HepG2 (cell line): ENCODE data around the gene PSKH1. TPM values are rescaled to one million over a fixed set of nuclear protein-coding genes. Genes with fewer than 3 reads are reported as not detected.
A peak's percentile ranks its signal among the peaks of the same experiment; 100 is the strongest.

Experiments used
- ATAC-seq: fragments of 200-7000 bp; cut with Tn5 transposase; 3 replicates; pipeline ENCODE4 v1.9.1; 2020; ENCODE audit warnings: mild to moderate bottlenecking, moderate library complexity
- BruUV-seq: library from RNA; stranded (reverse); fragments of 400-500 nt; replicated peaks from 2 replicates; lab custom pipeline; 2021; lab: Mats Ljungman, UMichigan
- CTCF ChIA-PET: fragments of 300-600 bp; formaldehyde crosslinking; extraction: SDS; loops from one replicate; lab custom pipeline; 2021; ENCODE audit warnings: low total read pairs, inconsistent platforms, low intra/inter-chr PET ratio; lab: Yijun Ruan, JAX
- POLR2A ChIA-PET: fragments of 350-600 bp; sonication (Branson Sonifier 250); formaldehyde crosslinking; loops from one replicate; lab custom pipeline; 2020; ENCODE audit warnings: antibody characterized with exemption, inconsistent platforms; lab: Yijun Ruan, JAX
- DNase-seq: peaks from one replicate; pipeline ENCODE4 v3.0.0-alpha.2; 2015; ENCODE audit warnings: low spot score
- FAIRE-seq: peaks from 3 replicates; lab custom pipeline; 2011; peaks lifted over from hg19 to GRCh38; lab: Jason Lieb, UNC
- H2AFZ ChIP-seq: one replicate; pipeline ENCODE4 v1.6.1; 2011; ENCODE audit warnings: low read length, inconsistent platforms
- H3K27ac ChIP-seq: fragments of 300-600 bp; 3 replicates; pipeline ENCODE4 v1.8.0; 2011; ENCODE audit warnings: mixed run types, mild to moderate bottlenecking, mixed read lengths, low read length, inconsistent platforms; ENCODE audit not compliant: insufficient read depth; ENCODE audit errors: extremely low read length
- H3K27me3 ChIP-seq, 2 experiments: fragments of 200-600 bp in 1 of 2; 2 replicates in 1 of 2; 3 replicates in 1 of 2; pipeline versions ENCODE4 v1.6.0 to v1.8.0; 2011; ENCODE audit warnings: low read length in 2 of 2, mild to moderate bottlenecking in 2 of 2, moderate library complexity in 2 of 2, inconsistent platforms in 1 of 2; ENCODE audit not compliant: insufficient read depth in 2 of 2, control insufficient read depth in 1 of 2
- H3K36me3 ChIP-seq, 2 experiments: fragments of 200-600 bp in 1 of 2; replicated peaks in 1 of 2; 2 replicates in 1 of 2; 3 replicates in 1 of 2; pipeline versions ENCODE4 v1.5.1 to v1.8.0; 2011; ENCODE audit warnings: low read length in 2 of 2, inconsistent platforms in 1 of 2; ENCODE audit not compliant: insufficient read depth in 2 of 2, control insufficient read depth in 1 of 2
- H3K4me1 ChIP-seq: 2 replicates; pipeline ENCODE4 v1.5.1; 2012; ENCODE audit warnings: low read length, inconsistent platforms; ENCODE audit not compliant: insufficient read depth
- H3K4me2 ChIP-seq: 2 replicates; pipeline ENCODE4 v1.6.0; 2011; ENCODE audit warnings: low read depth, low read length, inconsistent platforms
- H3K4me3 ChIP-seq, 3 experiments: fragments of 200-600 bp in 1 of 3; sonication (generic), shearing (Covaris generic) in 1 of 3; replicated peaks in 1 of 3; 2 replicates each; pipeline ENCODE4 v1.5.1; 2011 to 2016; ENCODE audit warnings: low read length in 3 of 3, inconsistent platforms in 2 of 3, low read depth in 2 of 3, mild to moderate bottlenecking in 2 of 3, control low read depth in 1 of 3, mixed read lengths in 1 of 3; ENCODE audit not compliant: insufficient read depth in 1 of 3
- H3K79me2 ChIP-seq: one replicate; pipeline ENCODE4 v1.6.1; 2011; ENCODE audit warnings: low read length, inconsistent platforms; ENCODE audit not compliant: insufficient read depth
- H3K9ac ChIP-seq: 2 replicates; pipeline ENCODE4 v1.6.0; 2011; ENCODE audit warnings: mild to moderate bottlenecking, low read depth, low read length, inconsistent platforms; ENCODE audit not compliant: insufficient read depth
- H3K9me3 ChIP-seq: 2 replicates; pipeline ENCODE4 v1.5.1; 2012; ENCODE audit warnings: mild to moderate bottlenecking, low read length
- H4K20me1 ChIP-seq: 2 replicates; pipeline ENCODE4 v1.6.0; 2011; ENCODE audit warnings: inconsistent platforms, mild to moderate bottlenecking, low read length, moderate library complexity; ENCODE audit not compliant: insufficient read depth
- ARID2 ChIP-seq: sonication (generic); formaldehyde crosslinking; IDR thresholded peaks from 2 replicates; pipeline ENCODE4 v1.8.1; 2022; ENCODE audit warnings: mild to moderate bottlenecking, missing genetic modification reagents, borderline replicate concordance
- HOXA7 ChIP-seq: sonication (generic); formaldehyde crosslinking; IDR thresholded peaks from 2 replicates; pipeline ENCODE4 v1.8.1; 2022; ENCODE audit warnings: mild to moderate bottlenecking, missing genetic modification reagents, moderate library complexity
- HOXA9 ChIP-seq: sonication (generic); formaldehyde crosslinking; IDR thresholded peaks from 2 replicates; pipeline ENCODE4 v1.8.1; 2022; ENCODE audit warnings: missing genetic modification reagents, mild to moderate bottlenecking, moderate library complexity, borderline replicate concordance
- NONO ChIP-seq, 2 experiments: fragments of 450-650 bp in 1 of 2; sonication (generic) in 1 of 2; formaldehyde crosslinking in 1 of 2; IDR thresholded peaks in 1 of 2; conservative IDR thresholded peaks in 1 of 2; 2 replicates each; pipeline versions ENCODE4 v1.6.1 to v1.8.0; 2017 to 2022; ENCODE audit warnings: mild to moderate bottlenecking in 1 of 2, missing genetic modification reagents in 1 of 2, moderate library complexity in 1 of 2
- PAF1 ChIP-seq: IDR thresholded peaks from 2 replicates; pipeline ENCODE4 v1.6.1; 2016; ENCODE audit warnings: missing genetic modification reagents, missing compliant biosample characterization
- PHF20 ChIP-seq: sonication (generic); formaldehyde crosslinking; IDR thresholded peaks from 2 replicates; pipeline ENCODE4 v1.5.0; 2020; ENCODE audit warnings: mild to moderate bottlenecking, missing genetic modification reagents
- RBM22 ChIP-seq: fragments of 200-400 bp; formaldehyde crosslinking; optimal IDR thresholded peaks from 2 replicates; pipeline ENCODE3; 2017; ENCODE audit warnings: mild to moderate bottlenecking, low read length, moderate library complexity
- RBM39 ChIP-seq: fragments of 200-400 bp; formaldehyde crosslinking; IDR thresholded peaks from one replicate; pipeline ENCODE4 v1.6.1; 2018; ENCODE audit warnings: antibody characterized with exemption, mild to moderate bottlenecking, low read depth, low read length; ENCODE audit not compliant: poor library complexity, severe bottlenecking
- ZFP82 ChIP-seq: sonication (generic); formaldehyde crosslinking; IDR thresholded peaks from 2 replicates; pipeline ENCODE4 v1.5.1; 2020; ENCODE audit warnings: mild to moderate bottlenecking, missing genetic modification reagents, borderline replicate concordance
- ZNF230 ChIP-seq: sonication (generic); formaldehyde crosslinking; IDR thresholded peaks from 2 replicates; pipeline ENCODE4 v1.4.0; 2020; ENCODE audit warnings: mild to moderate bottlenecking, missing genetic modification reagents
- ZNF280B ChIP-seq: sonication (generic); formaldehyde crosslinking; IDR thresholded peaks from 2 replicates; pipeline ENCODE4 v1.5.0; 2020; ENCODE audit warnings: missing genetic modification reagents, mild to moderate bottlenecking, borderline replicate concordance
- ZNF547 ChIP-seq: sonication (generic); formaldehyde crosslinking; IDR thresholded peaks from 2 replicates; pipeline ENCODE4 v1.5.1; 2020; ENCODE audit warnings: mild to moderate bottlenecking, missing genetic modification reagents
- ZNF562 ChIP-seq: sonication (generic); formaldehyde crosslinking; IDR thresholded peaks from 2 replicates; pipeline ENCODE4 v1.8.0; 2022; ENCODE audit warnings: missing genetic modification reagents, borderline replicate concordance
- ZNF589 ChIP-seq: sonication (generic); formaldehyde crosslinking; conservative IDR thresholded peaks from 2 replicates; pipeline ENCODE4 v1.8.0; 2022; ENCODE audit warnings: mild to moderate bottlenecking, moderate library complexity, missing genetic modification reagents
- ZNF800 ChIP-seq: sonication (generic); formaldehyde crosslinking; IDR thresholded peaks from 2 replicates; pipeline ENCODE4 v1.4.0; 2020; ENCODE audit warnings: missing genetic modification reagents
- WGBS: methylation state at CpG from one replicate; pipeline ENCODE4 v1.1.6; 2017; ENCODE audit warnings: low lambda C conversion rate; 5-methylcytosine and 5-hydroxymethylcytosine counted together
- in situ Hi-C: cut with HindIII; loops from 2 replicates; pipeline ENCODE4 v1.10.0; 2017; ENCODE audit warnings: low pct_unique_long_range_greater_than_20kb; ENCODE audit not compliant: extremely low pct_ligation_motif_present
- intact Hi-C: fragments of 100-400 bp; cut with micrococcal nuclease; formaldehyde crosslinking; loops from one replicate; pipeline ENCODE4 v1.10.0; 2022; ENCODE audit not compliant: unreplicated experiment
- polyA plus RNA-seq, 8 experiments: library from polyadenylated mRNA; depleted of rRNA in 3 of 8; stranded (reverse) in 7 of 8; unstranded in 1 of 8; fragments of >200 nt; fragmentation: Illumina TruSeq in 4 of 8; extraction: Trizol in 4 of 8; gene quantifications; 2 replicates each; pipeline versions ENCODE4 v1.2.1 to v1.2.3, GENCODE V29; 2011 to 2016; ENCODE audit warnings: low read depth in 4 of 8, missing spikeins in 1 of 8, mixed read lengths in 1 of 8; ENCODE audit not compliant: insufficient read depth in 1 of 8
- total RNA-seq, 5 experiments: library from RNA; depleted of rRNA; stranded (reverse); fragments of >200 nt; fragmentation: Illumina TruSeq; extraction: Trizol; gene quantifications; 2 replicates each; pipeline ENCODE4 v1.2.3, GENCODE V29; 2016; ENCODE audit warnings: low read depth in 1 of 5
- TF ChIP-seq, protein P1 (sequence below): sonication (generic); formaldehyde crosslinking; IDR thresholded peaks from 2 replicates; pipeline ENCODE4 v1.4.0; 2020; ENCODE audit warnings: low read depth, mild to moderate bottlenecking, missing genetic modification reagents
- TF ChIP-seq, protein P2 (sequence below): IDR thresholded peaks from 2 replicates; pipeline ENCODE4 v1.6.1; 2016

PSKH1 gene
- total and polyA plus RNA-seq, 2 of the 13 experiments (the other 11 are each of a cell fraction or from before 2014, with no cell fraction given), result 8.4 to 19.1 TPM

DNA sequence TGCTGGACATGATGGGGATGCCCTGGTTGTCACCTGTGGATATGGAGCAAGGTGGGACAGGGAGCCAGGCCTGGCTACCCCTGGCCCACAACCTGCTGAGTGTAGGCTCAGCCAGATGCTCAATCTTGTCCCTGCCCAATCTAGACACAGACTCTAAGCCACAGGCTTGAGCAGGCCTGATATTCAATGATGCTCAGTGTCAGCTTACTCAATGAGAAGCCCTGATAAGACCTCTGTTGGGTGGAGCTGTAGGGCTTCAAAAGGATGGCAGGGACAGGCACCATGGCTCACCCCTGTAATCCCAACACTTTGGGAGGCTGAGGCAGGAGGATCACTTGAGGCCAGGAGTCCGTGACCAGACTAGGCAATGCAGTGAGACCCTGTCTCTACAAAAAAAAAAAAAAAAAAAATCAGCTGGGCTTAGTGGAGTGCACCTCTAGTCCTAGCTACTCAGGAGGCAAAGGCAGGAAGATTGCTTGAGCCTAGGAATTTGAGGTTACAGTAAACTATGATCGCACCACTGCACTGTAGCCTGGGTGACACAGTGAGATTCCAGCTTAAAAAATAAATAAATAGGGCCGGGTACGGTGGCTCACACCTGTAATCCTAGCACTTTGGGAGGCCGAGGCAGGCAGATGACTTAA, 47.5 kb downstream of the PSKH1 start:
- 97% methylated on average over 5 of the region's 5 CpGs for WGBS
- Histone ChIP-seq H3K4me1 (peaks cover 57% of the 10 kb centered on the region), H2AFZ (no peak overlapping the region), H3K27ac (no peak overlapping the region), H3K4me3 (no peak overlapping the region), H3K36me3 (peaks cover 10 to 20% of the 10 kb centered on the region in 2 experiments), H3K27me3 (no peaks in the 10 kb centered on the region; a peak in 1 of 5 replicates), H3K9ac (no peak overlapping the region), H4K20me1 (peaks cover 17% of the 10 kb centered on the region; the same call in 1 of the 2 replicates), H3K4me2 (no peak overlapping the region), H3K9me3 (no peaks in the 10 kb centered on the region), H3K79me2 (peaks cover 18% of the 10 kb centered on the region)
- no TSS peak for BruUV-seq
- FAIRE-seq (no peak), ATAC-seq (no peak), DNase-seq (no peak)
- POLR2A ChIA-PET, result interaction anchor here (3.4 to 13.6 kb wide), 2 partner anchors 23 to 144 kb away, joined by 18 to 226 read pairs; partner anchors contain the start of genes NFATC3 and SLC12A4
- intact Hi-C loops (no loop called here), in situ Hi-C loops (loop anchor here (5.0 kb wide), 1 partner anchor 102 kb away; no protein-coding TSS in a partner anchor)
- CTCF ChIA-PET, result no interaction called here
- TF ChIP-seq ZNF800 (no peak), ZNF547 (0 out of 2 replicates have a peak, but pooled peaks have one; percentile 11), PAF1 (peak; percentile 53; the same call in 1 of the 2 replicates), HOXA9 (0 out of 2 replicates have a peak, but pooled peaks have one; percentile 46), HOXA7 (CRISPR knock-in tag) (no peak), PHF20 (CRISPR knock-in tag) (no peak), NONO (IDR thresholded peaks at IDR 0.05) (no peak), NONO (CRISPR knock-in tag; conservative IDR thresholded peaks at IDR 0.05) (0 out of 2 replicates have a peak, but pooled peaks have one; percentile 21), ZNF280B (CRISPR knock-in tag) (peak; percentile 33; the same call in 1 of the 2 replicates), RBM22 (peak; percentile 24), ZNF589 (CRISPR knock-in tag) (peak; percentile 37; the same call in 1 of the 2 replicates), RBM39 (no peak), ZNF562 (CRISPR knock-in tag) (no peak), ZFP82 (CRISPR knock-in tag) (peak; percentile 18; the same call in 1 of the 2 replicates), ZNF230 (0 out of 2 replicates have a peak, but pooled peaks have one; percentile 2), ARID2 (CRISPR knock-in tag) (peak; percentile 68; the same call in 1 of the 2 replicates)
- TF ChIP-seq, protein P1, sequence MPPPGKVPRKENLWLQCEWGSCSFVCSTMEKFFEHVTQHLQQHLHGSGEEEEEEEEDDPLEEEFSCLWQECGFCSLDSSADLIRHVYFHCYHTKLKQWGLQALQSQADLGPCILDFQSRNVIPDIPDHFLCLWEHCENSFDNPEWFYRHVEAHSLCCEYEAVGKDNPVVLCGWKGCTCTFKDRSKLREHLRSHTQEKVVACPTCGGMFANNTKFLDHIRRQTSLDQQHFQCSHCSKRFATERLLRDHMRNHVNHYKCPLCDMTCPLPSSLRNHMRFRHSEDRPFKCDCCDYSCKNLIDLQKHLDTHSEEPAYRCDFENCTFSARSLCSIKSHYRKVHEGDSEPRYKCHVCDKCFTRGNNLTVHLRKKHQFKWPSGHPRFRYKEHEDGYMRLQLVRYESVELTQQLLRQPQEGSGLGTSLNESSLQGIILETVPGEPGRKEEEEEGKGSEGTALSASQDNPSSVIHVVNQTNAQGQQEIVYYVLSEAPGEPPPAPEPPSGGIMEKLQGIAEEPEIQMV, result no peak
- TF ChIP-seq, protein P2, sequence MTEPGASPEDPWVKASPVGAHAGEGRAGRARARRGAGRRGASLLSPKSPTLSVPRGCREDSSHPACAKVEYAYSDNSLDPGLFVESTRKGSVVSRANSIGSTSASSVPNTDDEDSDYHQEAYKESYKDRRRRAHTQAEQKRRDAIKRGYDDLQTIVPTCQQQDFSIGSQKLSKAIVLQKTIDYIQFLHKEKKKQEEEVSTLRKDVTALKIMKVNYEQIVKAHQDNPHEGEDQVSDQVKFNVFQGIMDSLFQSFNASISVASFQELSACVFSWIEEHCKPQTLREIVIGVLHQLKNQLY, result no peak
